Natural killer cell (primary cell): ENCODE measurements around the gene RTN4IP1. TPM values are rescaled to one million over a fixed set of nuclear protein-coding genes. Genes with fewer than 3 reads are reported as not detected.

Experiments used
- ATAC-seq, 3 donors: fragments of 150-1000 bp in 2 of 3; fragments of 200-7000 bp in 1 of 3; cut with Tn5 transposase; 1 replicate in 1 of 3; 2 replicates in 2 of 3; pipeline ENCODE4 v1.10.0; 2021; ENCODE audit warnings: mild to moderate bottlenecking in 2 of 3, moderate library complexity in 2 of 3
- DNase-seq, 2 donors: peaks; one replicate each; pipeline versions ENCODE4 v3.0.0 to v3.0.0-alpha.2; 2013 to 2021; ENCODE audit warnings: mixed read lengths in 1 of 2
- H3K27ac ChIP-seq: one replicate; pipeline ENCODE4 v1.5.1; 2013; ENCODE audit warnings: mild to moderate bottlenecking, low read length
- H3K27me3 ChIP-seq: one replicate; pipeline ENCODE4 v1.6.1; 2013; ENCODE audit warnings: low read length; ENCODE audit not compliant: control insufficient read depth, insufficient read depth
- H3K36me3 ChIP-seq: one replicate; pipeline ENCODE4 v1.6.1; 2013; ENCODE audit warnings: low read length; ENCODE audit not compliant: control insufficient read depth, insufficient read depth
- H3K4me1 ChIP-seq: one replicate; pipeline ENCODE4 v1.6.1; 2013; ENCODE audit warnings: low read length; ENCODE audit not compliant: control insufficient read depth, insufficient read depth
- H3K4me3 ChIP-seq: one replicate; pipeline ENCODE4 v1.5.1; 2013; ENCODE audit warnings: low read length
- H3K9me3 ChIP-seq: one replicate; pipeline ENCODE4 v1.6.1; 2013; ENCODE audit warnings: low read length; ENCODE audit not compliant: control insufficient read depth, insufficient read depth
- H3K27ac Mint-ChIP-seq, 2 donors: one replicate each; pipeline ENCODE4 v1.8.0; 2022; ENCODE audit warnings: mild to moderate bottlenecking in 2 of 2, mixed read lengths in 2 of 2, moderate library complexity in 1 of 2
- H3K27me3 Mint-ChIP-seq, 2 donors: one replicate each; pipeline ENCODE4 v1.8.0; 2022; ENCODE audit warnings: low read depth in 2 of 2, mixed read lengths in 2 of 2
- H3K36me3 Mint-ChIP-seq: one replicate; pipeline ENCODE4 v1.8.0; 2022; ENCODE audit warnings: mixed read lengths
- H3K4me1 Mint-ChIP-seq, 2 donors: one replicate each; pipeline ENCODE4 v1.8.0; 2022; ENCODE audit warnings: mixed read lengths in 2 of 2
- H3K4me3 Mint-ChIP-seq: one replicate; pipeline ENCODE4 v1.8.0; 2022; ENCODE audit warnings: mild to moderate bottlenecking, moderate library complexity, mixed read lengths
- H3K9me3 Mint-ChIP-seq, 2 donors: one replicate each; pipeline ENCODE4 v1.8.0; 2022; ENCODE audit warnings: mixed read lengths in 2 of 2
- CTCF ChIP-seq: fragments of 200-600 bp; IDR thresholded peaks from one replicate; pipeline ENCODE4 v1.8.0; 2022; ENCODE audit warnings: antibody characterized with exemption
- WGBS: methylation state at CpG from one replicate; pipeline ENCODE4 v1.1.7; 2013; ENCODE audit warnings: missing lambda C conversion rate; ENCODE audit not compliant: insufficient coverage; 5-methylcytosine and 5-hydroxymethylcytosine counted together
- intact Hi-C: fragments of 100-400 bp; cut with micrococcal nuclease; formaldehyde crosslinking; loops from one replicate; pipeline ENCODE4 v1.14.2; 2022
- total RNA-seq, 4 donors: library from RNA; stranded (reverse); fragments of 120-200 nt in 1 of 4; gene quantifications; one replicate each; pipeline versions ENCODE4 v1.2.3 to v1.2.4, GENCODE V29; 2013 to 2022

RTN4IP1 gene
- total RNA-seq, 3 donors from 2014 or later (not counting 1 experiment from before 2014, with no cell fraction given): 2.9 to 5.5 (median 5.0) TPM

GRCh38 chr6:106540907-106541306, 88.4 kb downstream of the RTN4IP1 start:
- ATAC-seq (no peak), DNase-seq (no peak)
- Mint-ChIP-seq H3K4me1 (peaks cover 0 to 21% of the 10 kb centered on the region in 2 donors), H3K36me3 (peaks cover 15% of the 10 kb centered on the region), H3K9me3 (no peaks in the 10 kb centered on the region), H3K27me3 (no peaks in the 10 kb centered on the region), H3K4me3 (no peak overlapping the region), H3K27ac (no peak overlapping the region)
- intact Hi-C loops: no loop called here
- H3K4me1 ChIP-seq: peaks cover 22% of the 10 kb centered on the region
- TF ChIP-seq CTCF: no peak
- WGBS: 94% methylated on average over 6 of the region's 6 CpGs
- no peak overlapping the region for H3K4me3 ChIP-seq
- H3K27me3 ChIP-seq: no peaks in the 10 kb centered on the region
- H3K36me3 ChIP-seq: peaks cover 62% of the 10 kb centered on the region
- H3K9me3 ChIP-seq: no peaks in the 10 kb centered on the region
- no peak overlapping the region for H3K27ac ChIP-seq

DNA sequence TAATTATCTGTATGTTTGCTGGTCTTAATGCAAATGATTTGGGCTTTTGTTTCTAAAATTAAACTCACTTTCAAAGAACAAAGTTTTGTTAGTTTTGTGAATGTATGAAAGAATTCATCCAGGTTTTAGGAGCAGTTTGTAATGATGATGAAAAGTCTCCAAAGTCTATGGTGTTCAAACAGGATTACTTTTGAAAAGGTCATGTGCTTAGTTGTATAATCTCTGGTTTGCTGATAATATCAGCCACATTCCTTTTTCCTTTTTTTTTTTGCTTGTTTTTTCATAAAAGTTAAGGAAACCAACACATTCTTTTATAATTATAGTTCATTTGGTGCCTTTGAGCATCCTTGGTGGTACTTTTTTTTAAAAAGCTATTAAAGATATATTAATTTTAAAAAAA, 88.9 kb downstream of the RTN4IP1 start:
- Mint-ChIP-seq H3K27ac (no peak overlapping the region), H3K4me1 (peaks cover 0 to 18% of the 10 kb centered on the region in 2 donors), H3K9me3 (no peaks in the 10 kb centered on the region), H3K36me3 (peaks cover 15% of the 10 kb centered on the region), H3K4me3 (no peak overlapping the region), H3K27me3 (no peaks in the 10 kb centered on the region)
- Histone ChIP-seq H3K4me3 (no peak overlapping the region), H3K27me3 (no peaks in the 10 kb centered on the region), H3K4me1 (peaks cover 18% of the 10 kb centered on the region), H3K9me3 (no peaks in the 10 kb centered on the region), H3K27ac (no peak overlapping the region), H3K36me3 (peaks cover 60% of the 10 kb centered on the region)
- TF ChIP-seq CTCF: no peak
- intact Hi-C loops: no loop called here
- ATAC-seq (no peak), DNase-seq (no peak)

DNA sequence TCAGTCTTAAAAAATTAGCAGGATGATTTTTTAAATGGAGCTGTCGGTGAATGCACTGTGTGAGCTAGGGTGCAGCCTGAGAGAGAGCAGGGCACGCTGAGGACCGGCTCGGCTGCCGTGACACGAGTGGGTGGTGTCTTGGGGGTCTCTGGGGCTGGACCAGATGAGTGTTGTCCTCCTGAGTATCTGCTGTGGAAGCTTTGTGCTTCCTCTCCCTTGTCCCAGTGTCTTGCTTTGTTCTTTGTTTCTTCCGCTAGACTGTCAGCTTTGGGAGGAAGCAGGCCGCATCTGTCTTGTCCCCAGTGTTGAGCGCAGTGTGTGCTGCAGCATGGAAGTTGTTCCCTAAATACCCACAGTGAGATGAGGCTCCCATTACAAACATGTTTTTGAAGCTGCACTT, 89.4 kb downstream of the RTN4IP1 start:
- Mint-ChIP-seq H3K4me1 (peaks cover 3 to 23% of the 10 kb centered on the region in 2 donors), H3K4me3 (no peak overlapping the region)
- H3K4me3 ChIP-seq: no peak overlapping the region

More for the DNA sequence above, 89.4 kb downstream of the RTN4IP1 start:
- Histone ChIP-seq H3K27ac (no peak overlapping the region), H3K9me3 (no peaks in the 10 kb centered on the region), H3K27me3 (no peaks in the 10 kb centered on the region), H3K36me3 (peaks cover 58% of the 10 kb centered on the region), H3K4me1 (peaks cover 17% of the 10 kb centered on the region)
- H3K36me3 Mint-ChIP-seq: peaks cover 11% of the 10 kb centered on the region
- intact Hi-C loops: loop anchor here (5.0 kb wide), 1 partner anchor 38 kb away; no protein-coding TSS in a partner anchor
- DNase-seq (no peak), ATAC-seq (no peak)
- no peak for TF ChIP-seq CTCF
- H3K9me3 Mint-ChIP-seq: no peaks in the 10 kb centered on the region
- H3K27ac Mint-ChIP-seq: no peak overlapping the region
- no peaks in the 10 kb centered on the region for H3K27me3 Mint-ChIP-seq
- whole genome bisulfite sequencing: 85% methylated on average over 9 of the region's 9 CpGs
